Measurements from ENCODE around the gene PITPNM2.
A peak's percentile ranks its signal among the peaks of the same experiment; 100 is the strongest.

Gene PITPNM2

GRCh38 chr12:123143736-123144461, 7.0 kb downstream of the PITPNM2 start:
- DNase-seq: no peak

GRCh38 chr12:123142921-123143735, 7.8 kb downstream of the PITPNM2 start:
- DNase-seq: peak in 1 of 2 experiments; percentile 83

GRCh38 chr12:123142518-123142840, 8.4 kb downstream of the PITPNM2 start:
- DNase-seq: no peak

- no peak for DNase-seq
Observed at GRCh38 chr12:123141615-123142517, 9.0 kb downstream of the PITPNM2 start.

- DNase-seq: no peak
Observed at GRCh38 chr12:123140676-123141614, 9.9 kb downstream of the PITPNM2 start.

- DNase-seq: no peak
Observed at GRCh38 chr12:123139926-123140675, 10.8 kb downstream of the PITPNM2 start.

- DNase-seq: no peak
Observed at GRCh38 chr12:123135688-123136087, 15.2 kb downstream of the PITPNM2 start.

- no peak for DNase-seq
Observed at GRCh38 chr12:123134826-123135225, 16.1 kb downstream of the PITPNM2 start.

- DNase-seq: no peak
Observed at GRCh38 chr12:123134271-123134671, 16.6 kb downstream of the PITPNM2 start.

- no peak for DNase-seq
Observed at GRCh38 chr12:123133701-123134100, 17.2 kb downstream of the PITPNM2 start.

- no peak for DNase-seq
Observed at GRCh38 chr12:123132951-123133619, 17.8 kb downstream of the PITPNM2 start.

GRCh38 chr12:123131879-123132402, 18.9 kb downstream of the PITPNM2 start:
- peak; percentile 92 to 97 for DNase-seq

GRCh38 chr12:123131291-123131832, 19.5 kb downstream of the PITPNM2 start:
- DNase-seq: no peak

GRCh38 chr12:123129621-123130020, 21.3 kb downstream of the PITPNM2 start:
- DNase-seq: no peak

GRCh38 chr12:123127182-123127495, 23.8 kb downstream of the PITPNM2 start:
- no peak for DNase-seq

GRCh38 chr12:123126294-123127181, 24.4 kb downstream of the PITPNM2 start:
- no peak for DNase-seq

GRCh38 chr12:123122626-123123025, 28.3 kb downstream of the PITPNM2 start:
- no peak for DNase-seq

- DNase-seq: no peak
Observed at GRCh38 chr12:123121670-123122069, 29.2 kb downstream of the PITPNM2 start.

- DNase-seq: peak in 1 of 2 experiments; percentile 46
Observed at GRCh38 chr12:123120452-123121166, 30.3 kb downstream of the PITPNM2 start.

Data from NCI-H187 (cell line).